NCI-H2107 (cell line): Measurements from ENCODE around the gene RPA1.

ENCODE experiments used
- DNase-seq: peaks from one replicate; lab custom pipeline; 2025; lab: John Stamatoyannopoulos, UW

Gene RPA1

GRCh38 chr17:1908699-1909309 is 79.0 kb downstream of the RPA1 start:
- DNase-seq, result peak; percentile 29

DNA sequence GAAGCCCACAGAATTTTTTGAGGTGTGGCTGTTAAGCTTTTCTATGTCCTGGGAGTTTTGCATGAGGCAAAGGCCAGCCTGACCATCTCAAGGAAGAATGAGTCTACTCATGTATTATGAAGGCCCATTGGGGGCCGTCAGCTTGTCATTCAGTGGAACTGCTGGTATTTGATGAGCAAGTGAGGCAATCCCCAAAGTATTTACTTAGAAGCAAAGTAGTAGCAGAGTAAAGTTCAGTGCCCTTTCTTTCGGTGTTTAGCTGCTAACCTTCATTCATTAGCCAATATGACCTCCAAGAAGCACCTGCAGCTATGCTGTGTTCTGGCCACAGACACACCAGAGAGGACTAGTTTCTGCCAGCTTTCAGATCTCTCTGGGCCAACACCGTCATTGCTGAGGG is 80.2 kb downstream of the RPA1 start:
- DNase-seq, result no peak

- DNase-seq, result no peak
Observed at GRCh38 chr17:1912146-1912545, 82.3 kb downstream of the RPA1 start.

DNA sequence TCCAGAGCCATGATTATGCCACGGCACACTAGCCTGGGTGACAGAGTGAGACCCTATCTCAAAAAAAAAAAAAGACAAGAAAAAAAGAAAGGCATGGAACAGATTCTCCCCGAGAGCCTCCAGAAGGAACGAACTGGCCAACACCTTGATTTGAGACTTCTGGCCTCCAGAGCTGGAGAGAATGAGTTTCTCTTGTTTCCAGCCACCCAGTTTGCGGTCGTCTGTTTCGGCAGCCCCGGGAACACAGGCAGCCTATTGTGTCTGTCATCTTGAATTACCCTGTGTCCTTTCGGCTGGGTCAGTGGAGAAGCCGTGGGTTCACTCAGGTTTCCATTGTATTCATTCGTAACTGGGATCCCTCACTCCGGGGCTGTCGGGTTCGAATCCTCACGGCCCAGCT is 83.9 kb downstream of the RPA1 start:
- DNase-seq, result no peak

DNA sequence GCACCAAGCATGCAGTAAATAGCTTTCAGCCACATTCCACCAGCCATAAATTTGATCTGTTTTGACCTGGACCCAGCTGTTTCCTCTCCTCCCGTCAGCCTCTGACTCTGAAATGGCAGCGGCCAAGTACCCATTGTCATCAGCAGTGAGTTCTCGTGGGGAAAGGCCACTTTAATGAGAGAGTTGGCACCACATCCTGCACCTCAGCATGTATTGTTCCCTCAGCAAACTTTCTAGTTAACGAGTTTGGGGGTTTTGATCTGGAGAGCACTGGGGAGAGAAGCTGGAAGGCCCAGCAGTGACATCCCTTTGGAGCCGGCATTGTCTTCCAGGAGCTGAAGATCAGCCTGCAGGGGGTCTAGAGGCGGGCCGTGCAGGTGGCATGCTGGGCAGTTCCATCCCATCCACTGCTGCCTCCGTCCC is 84.9 kb downstream of the RPA1 start:
- no peak for DNase-seq

DNA sequence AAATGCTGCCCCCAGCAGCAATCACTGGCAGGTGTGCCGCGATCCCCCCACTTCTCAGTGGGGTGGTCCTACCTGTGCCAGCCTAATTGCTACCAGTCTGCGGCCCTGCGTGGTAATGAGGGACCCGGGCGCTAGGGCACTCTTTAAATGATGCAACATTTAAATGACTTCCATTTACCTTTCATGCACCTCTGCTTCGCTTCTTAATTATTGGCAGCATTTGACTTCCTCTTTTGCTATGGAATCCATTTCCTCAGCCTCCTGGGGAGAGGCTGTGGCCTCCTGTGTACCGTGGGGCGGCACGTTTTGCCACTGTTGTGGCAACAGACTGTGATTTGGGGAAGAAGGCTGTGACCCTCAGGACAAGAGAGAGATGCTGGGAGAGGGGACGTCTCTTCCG is 86.1 kb downstream of the RPA1 start:
- no peak for DNase-seq

DNA sequence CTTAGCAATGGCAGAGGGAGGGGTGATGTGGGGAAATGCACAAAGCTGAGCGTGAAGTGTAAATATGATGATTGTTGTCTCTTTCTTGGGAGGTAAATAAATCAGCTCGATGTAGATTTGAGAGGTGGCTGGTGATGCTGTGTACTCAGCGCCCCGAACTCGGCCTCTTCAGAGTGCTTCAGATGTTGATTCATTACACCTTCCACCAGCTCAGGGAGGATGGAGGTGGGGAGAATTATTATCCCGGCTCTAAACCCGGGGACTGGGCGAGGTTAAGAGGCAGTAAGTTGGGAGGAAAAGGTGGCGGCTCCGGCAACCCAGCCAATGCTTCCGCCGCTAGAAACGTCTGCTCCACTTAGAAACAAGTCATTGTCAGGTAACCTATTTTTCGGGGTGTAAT is 86.5 kb downstream of the RPA1 start:
- DNase-seq, result no peak

DNA sequence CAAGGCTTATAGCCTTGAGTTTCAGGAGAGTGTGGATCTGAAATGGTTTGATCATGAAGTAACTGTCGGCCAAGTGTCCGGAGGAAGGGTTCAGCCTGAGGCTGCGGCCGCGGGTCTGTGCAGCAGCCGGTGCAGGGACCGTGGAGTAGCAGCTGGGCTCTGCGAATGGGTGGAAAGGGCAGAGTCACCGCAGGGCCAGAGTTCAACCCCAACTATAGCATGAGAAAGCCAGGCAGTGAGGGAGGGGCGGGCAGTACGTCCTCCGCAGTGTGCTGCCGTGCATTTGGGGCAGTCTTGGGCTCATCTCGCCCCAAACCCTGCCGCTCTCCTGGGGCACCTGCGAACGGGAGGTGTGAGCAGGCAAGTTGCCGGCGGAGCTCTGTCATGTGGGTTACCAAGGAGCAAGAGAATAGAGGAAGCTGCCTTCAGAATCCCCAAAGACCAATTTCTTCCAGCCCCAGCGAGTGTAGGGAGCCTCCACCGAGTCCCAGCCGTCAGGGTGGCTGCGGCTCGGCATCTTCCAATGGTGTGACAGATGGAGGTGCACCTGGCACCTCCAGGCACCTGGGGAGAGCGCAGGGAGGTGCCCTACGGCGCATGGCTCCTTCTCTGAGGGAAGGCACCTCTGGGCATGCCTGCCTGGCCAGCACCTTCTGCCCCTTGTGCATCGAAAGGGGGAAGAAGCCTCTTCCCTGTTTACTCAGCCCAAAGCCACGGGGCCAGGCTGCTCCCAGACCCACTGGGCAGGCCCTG is 87.3 kb downstream of the RPA1 start:
- no peak for DNase-seq

GRCh38 chr17:1918346-1919162 is 88.7 kb downstream of the RPA1 start:
- DNase-seq, result no peak

DNA sequence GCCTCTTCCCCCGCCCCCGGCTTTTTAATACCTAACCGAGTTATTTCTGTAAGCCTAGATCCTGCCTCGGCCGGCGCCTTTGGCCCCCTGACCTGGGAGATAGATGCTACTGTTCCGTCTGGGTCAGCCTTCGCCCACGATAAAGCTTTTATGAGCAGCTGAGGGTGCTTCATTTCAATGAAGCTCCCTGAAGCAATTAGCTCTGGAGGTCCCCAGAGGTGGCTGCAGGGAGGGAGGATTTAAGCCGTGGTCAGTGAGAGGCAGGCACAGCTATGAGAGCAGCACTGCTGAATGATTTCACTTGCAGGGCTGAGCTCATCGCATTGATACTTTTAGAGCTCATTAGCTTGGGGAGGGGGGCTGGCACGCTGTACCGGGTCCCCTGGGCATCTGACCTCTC is 89.4 kb downstream of the RPA1 start:
- no peak for DNase-seq

GRCh38 chr17:1920948-1921351 is 91.1 kb downstream of the RPA1 start:
- no peak for DNase-seq

- no peak for DNase-seq
Observed at GRCh38 chr17:1928976-1929375, 99.2 kb downstream of the RPA1 start.

- DNase-seq, result no peak
Observed at GRCh38 chr17:1930337-1930645, 100.5 kb downstream of the RPA1 start.

DNA sequence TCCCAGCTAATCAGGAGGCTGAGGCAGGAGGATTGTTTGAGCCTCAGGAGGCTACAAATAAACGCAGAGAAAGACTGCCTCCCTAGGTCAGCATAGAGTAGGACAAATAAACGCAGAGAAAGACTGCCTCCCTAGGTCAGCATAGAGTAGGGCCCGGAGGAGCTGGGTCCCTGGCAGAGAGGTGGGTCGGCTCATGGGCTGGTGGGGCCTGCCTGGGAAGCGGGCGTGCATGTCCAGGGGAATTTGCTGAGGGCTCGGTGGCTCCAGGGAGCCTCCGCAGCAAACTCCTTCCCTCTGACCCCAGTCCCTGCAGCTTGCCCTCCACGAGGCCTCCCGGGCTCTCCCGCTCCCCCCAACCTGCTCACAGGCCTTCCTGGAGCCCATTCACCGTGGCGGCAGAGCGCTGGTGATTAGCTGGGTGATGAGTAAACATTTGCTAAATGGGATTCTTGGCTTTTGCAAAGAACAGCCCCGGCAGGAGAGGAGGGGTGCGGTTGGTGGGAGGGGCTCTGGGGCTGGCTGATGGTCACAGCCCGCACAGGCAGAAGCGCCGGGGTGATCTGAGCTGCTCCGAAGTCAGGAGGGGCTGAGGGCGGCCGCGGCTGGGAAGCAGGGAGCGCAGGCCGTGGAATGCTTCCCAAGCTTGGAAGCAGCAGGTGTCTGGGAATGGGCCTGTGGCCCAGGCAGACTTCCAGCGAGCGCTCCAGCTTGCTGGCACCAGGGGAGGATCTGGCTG is 102.2 kb downstream of the RPA1 start:
- no peak for DNase-seq

GRCh38 chr17:1933875-1934715 is 104.3 kb downstream of the RPA1 start:
- DNase-seq, result no peak

DNA sequence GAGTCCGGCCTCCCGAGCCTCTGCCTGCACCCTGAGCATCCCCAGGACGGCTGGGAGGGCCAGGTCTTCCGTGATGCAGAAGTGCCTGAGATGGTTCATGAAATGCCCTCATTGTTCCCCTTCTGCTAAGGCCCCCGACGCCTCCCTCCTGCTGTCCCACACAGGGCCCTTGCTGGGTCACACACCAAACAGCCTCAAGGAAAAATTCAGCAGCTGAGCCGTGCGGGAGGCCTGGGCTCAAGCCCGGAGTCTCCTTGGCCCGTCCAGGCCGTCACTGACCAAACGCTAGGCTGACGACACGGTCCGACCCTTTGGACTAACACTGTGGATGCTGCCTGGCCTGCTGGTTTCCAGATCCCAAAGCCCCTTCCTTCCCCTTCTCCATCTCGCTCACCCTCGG is 105.1 kb downstream of the RPA1 start:
- no peak for DNase-seq

DNA sequence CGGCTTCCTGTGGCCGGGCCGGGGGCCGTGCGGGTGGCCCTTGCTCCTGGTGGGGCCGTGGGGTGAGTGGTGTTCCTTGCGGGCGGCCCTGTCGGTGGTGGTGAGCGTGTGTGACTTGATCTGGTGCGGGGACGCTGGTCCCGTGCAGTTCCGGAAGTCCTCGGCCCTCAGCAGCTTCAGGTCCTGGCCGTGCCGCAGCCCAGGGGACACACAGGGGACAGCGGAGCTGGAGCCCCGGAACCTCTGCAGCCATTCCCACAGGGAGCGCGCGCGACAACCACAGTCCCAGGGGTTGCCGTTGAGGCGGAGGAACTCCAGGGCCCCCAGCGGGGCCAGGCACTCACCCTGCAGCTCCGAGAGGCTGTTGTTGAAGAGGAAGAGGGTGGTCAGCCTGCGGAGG is 107.0 kb downstream of the RPA1 start:
- no peak for DNase-seq

GRCh38 chr17:1937461-1937860 is 107.7 kb downstream of the RPA1 start:
- DNase-seq, result no peak

GRCh38 chr17:1939981-1940809 is 110.4 kb downstream of the RPA1 start:
- DNase-seq, result no peak

- no peak for DNase-seq
Observed at GRCh38 chr17:1940810-1941185, 111.0 kb downstream of the RPA1 start.
